HG03064 (cell line): ENCODE data around the gene KRTAP12-2.
"Not testable (repeated sequence)": the region's sequence is repeated elsewhere in the genome, so short reads cannot be mapped to it uniquely, and the experiment has no call there.

Experiments used
- ATAC-seq: cut with Tn5 transposase; IDR thresholded peaks from one replicate; pipeline ENCODE4 v1.9.1; 2021; ENCODE audit warnings: low read depth; ENCODE audit not compliant: unreplicated experiment

The KRTAP12-2 gene

DNA sequence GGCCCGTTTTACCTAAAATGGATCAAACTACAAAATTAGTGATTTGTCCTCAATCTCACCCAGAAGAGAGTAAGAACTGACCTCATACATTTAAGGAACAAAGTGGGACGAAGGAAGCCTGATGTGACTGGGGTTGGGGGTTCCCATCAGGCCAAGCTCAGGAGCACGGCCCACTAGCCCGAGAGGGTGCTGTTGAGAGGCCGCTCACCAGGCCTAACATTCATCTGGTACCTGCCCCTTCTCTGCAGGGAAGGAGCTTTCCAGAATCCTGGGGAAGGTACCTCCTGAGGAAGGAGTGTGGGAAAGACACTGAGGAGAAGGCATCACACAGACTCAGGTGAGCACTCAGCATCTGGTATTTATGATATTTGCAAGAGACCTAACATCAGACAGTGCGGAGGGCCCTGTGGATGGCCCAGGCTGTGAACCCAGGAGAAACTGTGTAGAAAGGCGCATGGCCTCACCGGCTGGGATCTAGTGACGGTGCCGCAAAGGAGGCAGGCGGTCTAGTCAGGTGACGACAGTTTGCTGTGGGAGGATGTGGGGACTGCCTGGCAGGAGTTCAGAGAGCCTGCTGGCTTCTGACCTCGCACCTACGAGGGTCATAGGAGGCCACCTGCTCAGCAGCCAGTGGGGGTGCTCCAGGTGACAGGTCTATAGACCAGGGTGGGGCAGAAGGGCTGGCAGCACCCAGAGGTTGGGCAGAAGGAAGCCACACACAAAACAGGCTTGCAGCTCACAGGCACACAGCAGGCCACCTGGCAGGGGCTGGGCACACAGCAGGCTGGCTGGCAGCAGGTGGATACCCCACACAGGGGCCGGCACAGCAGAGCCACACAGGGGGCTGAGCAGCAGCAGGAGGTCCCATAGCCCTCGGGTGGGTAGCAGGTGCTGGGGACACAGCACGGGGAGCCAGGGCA, 12.8 kb downstream of the KRTAP12-2 start:
- no peak for ATAC-seq

DNA sequence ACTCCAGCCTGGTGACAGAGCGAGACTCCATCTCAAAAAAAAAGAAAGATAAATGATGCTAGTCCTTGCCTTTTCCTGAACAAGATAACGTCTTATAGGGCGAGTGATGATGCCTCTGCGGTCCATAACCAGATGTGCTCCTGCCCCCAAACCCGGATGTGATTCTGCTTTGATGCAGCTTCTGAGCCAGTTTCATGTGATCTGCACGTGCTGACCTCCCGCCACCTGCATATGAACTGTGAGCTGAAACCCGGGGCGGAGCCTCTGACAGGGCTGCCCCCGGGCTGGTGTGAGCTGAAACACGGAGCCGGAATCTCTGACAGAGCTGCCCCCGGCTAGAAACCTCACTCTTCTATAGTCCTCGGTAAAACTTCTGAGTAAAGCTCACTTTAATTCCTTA, 13.6 kb downstream of the KRTAP12-2 start:
- no peak for ATAC-seq

DNA sequence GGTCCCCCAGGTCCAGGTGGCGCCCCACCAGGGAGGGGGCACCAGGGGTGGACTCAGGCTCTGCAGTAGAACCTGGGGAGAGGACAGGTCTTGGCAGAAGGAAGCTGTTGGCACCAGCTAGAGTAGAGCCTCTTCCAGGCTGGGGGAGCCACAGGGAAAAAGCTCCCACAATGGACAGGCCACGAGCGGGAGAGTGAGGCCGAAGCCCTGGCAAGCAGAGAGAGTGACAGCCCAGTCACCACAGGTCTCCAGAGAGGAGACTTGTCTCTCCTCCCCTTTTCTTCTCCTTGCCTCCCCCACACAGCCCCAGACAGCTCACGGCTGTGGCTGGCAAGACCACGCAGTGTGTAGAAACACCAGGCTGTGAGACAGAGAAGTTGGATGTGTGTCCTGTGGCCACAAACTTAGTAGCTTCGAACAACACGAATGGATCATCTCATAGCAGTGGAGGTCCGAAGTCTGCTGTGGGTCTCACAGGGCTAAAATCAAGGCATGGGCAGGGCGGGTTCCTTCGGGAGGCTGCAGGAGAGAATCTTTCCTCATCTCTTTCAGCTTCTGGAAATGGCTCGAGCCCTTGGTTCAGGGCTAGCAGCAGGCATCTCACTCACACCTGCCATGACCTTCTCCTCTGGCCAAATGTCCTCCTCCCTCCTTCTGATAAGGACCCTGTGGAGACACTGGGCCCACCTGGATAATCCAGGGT, 15.6 kb downstream of the KRTAP12-2 start:
- ATAC-seq, result no peak

DNA sequence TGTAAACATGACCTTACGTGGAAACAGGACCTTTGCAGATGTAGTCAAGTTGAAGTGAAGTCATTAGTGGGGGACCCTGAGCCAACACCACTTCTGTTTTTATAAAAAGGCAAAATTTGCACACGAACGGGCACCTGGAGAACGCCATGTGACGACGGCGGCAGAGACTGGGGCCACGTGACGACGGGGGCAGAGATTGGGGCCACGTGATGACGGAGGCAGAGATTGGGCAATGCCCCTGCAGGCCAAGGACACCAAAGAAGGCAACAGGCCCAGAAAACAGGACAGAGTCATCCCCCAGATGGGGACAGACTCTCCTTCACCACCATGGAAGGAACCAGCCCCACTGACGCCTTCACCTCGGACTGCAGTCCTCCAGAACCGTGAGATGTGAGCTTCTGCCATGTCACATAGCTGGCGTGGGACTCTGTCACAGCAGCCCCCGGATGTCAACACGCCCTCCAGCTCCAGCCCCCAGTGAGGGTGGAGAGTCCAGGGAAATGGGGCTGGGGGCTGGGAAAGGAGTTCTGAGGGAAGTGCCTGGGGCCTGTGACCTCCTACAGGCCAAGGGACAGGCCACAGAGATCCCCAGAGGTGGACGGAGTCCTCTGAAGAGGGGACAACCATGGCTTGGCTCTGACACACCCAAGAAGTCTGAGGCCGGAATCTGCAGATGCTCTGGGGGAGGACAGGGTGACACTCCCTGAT, 16.3 kb downstream of the KRTAP12-2 start:
- ATAC-seq, result no peak

DNA sequence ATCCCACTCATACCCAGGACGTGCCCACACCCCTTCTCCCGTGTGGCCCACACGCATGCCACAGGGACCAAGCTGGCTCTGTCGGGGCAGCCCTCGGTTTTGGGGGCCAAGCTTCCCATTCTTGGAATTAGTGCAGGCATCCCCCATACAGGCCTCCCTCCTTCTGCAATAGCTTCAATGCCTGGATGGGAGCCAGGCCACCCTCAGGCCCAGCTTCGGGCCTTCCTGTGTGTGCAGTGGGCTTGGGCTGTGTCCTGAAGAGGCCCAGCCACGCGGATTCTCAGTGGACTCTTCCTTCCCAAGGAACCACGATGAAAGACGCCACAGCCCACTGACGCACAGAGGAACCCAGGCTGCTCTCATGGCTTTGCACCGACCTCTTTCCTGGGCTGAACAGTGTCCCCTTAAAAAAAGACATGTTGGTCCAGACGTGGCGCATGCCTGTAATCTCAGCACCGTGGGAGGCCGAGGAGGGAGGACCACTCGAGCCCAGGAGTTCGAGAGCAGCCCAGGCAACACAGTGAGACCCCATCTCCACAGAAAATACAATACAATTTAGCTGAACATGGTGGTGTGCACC, 17.1 kb downstream of the KRTAP12-2 start:
- ATAC-seq, result no peak

DNA sequence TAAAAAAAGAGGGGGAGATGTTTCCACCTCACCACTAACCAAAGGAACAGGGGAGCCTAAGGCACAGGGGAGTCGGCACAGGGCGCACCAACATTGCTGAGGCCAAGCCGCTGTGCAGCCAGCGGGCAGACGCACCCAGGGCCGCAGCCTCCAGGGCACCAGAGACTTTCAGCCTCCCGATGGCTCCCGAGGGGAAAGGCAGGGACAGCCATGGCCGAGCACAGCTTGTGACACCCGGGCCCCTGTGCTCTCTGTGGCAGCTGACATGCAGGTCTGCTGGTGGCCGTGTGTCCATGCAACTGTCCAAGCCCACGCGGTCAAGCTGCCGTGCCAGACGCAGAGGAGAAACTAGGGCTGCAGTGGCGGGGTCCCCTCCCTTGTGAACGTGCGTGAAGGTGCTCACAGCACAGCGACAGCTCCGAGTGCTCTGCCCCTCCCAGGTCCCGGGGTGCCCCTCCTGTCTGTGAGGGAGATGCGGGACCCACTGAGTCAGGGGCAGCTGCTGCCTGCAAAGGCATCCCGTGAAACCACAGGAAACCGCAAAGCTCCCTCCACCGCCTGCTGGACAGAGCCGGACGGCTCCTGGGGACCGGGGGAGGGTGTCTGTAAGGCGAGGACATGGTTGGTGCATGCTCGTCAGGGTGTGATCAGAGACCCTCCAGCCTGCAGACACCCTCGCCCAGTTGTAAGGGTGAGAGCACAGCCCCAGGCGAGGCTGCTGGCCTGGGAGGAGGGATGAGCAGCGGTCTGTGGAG, 18.0 kb downstream of the KRTAP12-2 start:
- no peak for ATAC-seq

DNA sequence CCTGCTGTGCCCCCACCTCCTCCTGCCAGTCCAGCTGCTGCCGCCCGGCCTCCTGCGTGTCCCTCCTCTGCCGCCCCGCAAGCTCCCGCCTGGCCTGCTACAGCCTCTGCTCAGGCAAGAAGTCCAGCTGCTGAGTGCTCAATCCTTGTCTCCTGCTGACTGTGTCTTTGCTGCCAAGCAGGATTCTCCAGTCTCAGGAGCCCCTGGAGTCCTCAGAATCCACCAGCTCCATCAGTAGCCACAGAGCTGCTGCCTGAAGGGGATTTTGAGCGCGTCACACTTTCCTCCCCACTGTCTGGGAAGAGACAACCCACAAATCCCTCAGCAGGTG, 19.5 kb downstream of the KRTAP12-2 start:
- no peak for ATAC-seq

DNA sequence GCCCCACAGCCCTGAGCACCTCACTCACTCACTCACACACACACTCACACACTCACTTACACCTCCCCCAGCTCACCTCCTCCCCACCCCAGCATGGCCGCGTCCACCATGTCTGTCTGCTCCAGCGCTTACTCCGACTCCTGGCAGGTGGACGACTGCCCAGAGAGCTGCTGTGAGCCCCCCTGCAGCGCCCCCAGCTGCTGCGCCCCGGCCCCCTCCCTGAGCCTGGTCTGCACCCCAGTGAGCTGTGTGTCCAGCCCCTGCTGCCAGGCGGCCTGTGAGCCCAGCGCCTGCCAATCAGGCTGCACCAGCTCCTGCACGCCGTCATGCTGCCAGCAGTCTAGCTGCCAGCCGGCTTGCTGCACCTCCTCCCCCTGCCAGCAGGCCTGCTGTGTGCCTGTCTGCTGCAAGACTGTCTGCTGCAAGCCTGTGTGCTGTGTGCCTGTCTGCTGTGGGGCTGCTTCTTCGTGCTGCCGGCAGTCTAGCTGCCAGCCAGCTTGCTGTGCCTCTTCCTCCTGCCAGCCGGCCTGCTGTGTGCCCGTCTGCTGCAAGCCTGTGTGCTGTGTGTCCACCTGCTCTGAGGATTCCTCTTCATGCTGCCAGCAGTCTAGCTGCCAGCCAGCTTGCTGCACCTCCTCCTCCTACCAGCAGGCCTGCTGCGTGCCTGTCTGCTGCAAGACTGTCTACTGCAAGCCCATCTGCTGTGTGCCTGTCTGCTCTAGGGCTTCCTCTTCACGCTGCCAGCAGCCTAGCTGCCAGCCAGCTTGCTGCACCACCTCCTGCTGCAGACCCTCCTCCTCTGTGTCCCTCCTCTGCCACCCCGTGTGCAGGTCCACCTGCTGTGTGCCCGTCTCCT, 20.1 kb downstream of the KRTAP12-2 start, which contains the start of gene KRTAP10-11:
TSS of gene KRTAP10-11 (plus strand) at position 49 of the 856 bp plus-strand sequence. CDS start at position 94, 45 bp downstream.
- not testable (repeated sequence) for ATAC-seq

DNA sequence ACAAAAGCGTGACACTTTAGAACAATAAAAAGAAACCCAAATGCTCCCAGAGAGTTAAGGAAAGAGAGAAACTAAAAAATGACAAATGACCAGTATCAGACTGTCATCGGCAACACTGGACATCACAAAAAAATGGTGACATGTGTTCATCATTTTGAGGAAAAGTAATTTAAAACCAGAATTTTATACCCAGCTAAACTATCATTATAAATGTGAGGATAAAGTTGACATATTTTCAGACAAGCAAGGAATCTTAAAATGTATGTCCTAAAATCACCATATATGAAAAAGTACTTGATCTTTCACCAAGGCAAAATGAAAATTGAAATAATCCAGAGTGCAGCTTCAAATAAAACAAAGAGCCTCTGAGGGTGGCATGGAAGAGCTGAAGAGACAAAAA, 21.8 kb downstream of the KRTAP12-2 start:
- no peak for ATAC-seq

DNA sequence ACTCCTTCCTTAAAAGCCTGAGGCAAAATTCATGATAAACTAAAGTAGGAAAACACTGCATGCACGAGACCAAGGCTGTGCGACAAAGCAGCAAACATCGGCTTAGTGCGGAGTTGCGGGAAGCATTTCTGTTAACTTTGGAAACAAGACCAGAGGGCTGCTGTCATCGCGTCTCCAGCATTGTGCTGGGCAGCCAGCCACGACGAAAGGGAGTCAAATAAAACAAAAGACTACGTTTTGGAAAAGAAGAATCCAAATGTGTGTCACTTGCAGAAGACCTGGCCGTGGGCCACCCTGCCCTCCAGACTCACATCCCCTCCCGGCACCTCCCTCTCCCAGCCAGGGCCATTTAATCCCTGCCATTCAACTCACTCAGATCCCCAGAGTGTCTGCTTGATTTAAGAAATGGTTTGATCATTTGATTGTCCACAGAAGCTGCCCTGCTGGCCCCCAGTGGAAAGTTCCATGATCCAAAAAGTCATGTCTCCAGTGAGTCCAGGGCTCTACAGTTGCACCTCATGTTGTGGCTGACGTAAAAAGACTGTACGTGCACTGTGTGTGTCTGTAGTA, 22.9 kb downstream of the KRTAP12-2 start:
- no peak for ATAC-seq

DNA sequence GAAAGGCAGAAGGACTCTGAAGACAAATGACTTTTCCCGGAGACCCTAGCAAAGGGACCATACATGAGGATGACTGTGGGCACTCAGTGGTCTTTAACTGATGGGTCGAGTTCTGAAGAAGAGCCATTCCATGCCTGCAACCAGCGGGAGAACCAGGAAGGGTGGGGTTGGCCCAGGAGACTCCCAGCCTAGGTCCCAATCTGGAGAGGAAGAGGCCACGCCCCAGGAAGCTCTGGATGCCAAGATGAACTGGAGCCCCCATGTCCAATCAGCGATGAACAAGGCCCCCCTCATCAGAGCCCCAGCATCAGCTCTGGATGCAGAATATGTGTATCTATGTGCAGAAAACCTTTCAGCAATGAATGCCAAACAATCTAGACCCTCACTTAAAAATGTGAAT, 26.0 kb downstream of the KRTAP12-2 start:
- no peak for ATAC-seq

DNA sequence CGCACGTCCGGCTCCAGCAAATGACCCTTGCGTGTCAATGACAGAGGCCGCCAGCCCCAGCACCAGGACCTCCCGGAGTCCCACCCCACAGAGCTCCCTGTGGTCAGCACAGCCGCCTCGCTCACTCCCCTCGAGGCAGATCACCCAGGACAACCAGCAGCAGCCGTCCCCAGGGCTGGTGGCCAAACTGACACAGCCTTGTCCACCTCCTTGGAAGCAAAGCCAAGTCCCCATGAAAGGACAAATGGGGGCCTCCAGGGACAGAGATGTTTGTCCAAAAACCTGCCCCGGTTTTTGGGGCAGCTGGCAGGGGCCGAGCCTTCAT, 27.4 kb downstream of the KRTAP12-2 start:
- ATAC-seq, result no peak

DNA sequence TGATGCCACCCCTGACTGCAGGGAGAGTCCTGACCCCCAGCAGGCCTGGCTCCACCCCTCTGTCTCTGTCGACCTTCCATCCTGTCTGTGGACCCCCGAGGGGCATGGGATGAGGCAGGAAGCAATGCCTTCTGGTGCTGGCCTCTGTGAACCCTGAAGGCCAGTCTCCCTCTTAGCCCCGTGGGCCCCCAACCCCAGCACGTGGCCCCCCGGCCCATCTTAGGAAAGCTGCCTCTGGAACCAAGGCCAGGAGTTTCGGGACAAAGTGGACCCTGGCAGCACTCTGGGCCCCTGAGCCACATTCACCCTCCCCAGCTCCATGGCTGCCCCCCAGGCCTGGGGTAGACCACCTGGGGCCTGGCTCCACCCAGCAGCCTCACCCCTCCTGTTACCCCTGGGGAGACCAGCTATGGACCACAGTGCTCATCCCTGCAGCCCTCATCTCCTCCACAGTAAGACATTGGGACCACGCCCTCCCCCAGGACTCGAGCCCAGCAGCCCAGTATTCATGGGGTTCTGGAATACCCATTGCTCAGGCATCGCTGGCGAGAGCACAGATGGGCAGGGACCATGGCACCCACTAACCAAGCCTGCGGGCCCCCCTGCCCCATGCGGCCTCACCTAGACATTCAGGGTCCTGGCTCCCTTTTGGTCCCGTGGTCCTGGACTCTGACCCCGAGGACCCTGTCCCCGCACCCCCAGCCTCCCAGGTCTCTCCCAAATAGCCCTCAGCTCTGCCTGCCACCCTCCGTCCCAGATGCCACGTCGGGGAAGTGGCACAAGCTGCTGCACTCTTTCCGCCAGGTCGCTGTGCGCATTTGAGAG, 28.0 kb downstream of the KRTAP12-2 start:
- not testable (repeated sequence) for ATAC-seq

DNA sequence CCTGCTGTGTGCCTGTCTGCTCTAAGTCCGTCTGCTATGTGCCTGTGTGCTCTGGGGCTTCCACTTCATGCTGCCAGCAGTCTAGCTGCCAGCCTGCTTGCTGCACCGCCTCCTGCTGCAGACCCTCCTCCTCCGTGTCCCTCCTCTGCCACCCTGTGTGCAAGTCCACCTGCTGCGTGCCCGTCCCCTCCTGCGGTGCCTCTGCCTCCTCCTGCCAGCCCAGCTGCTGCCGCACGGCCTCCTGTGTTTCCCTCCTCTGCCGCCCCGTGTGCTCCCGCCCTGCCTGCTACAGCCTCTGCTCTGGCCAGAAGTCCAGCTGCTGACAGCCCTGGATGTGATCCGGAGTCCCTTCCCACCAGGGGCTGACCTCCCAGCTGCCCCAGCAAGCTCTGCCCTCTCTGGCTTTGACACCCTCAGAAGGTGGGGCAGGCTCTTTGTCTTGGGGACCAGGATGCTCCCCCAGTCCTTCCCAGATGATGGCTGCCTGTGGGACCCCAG, 28.8 kb downstream of the KRTAP12-2 start:
- not testable (repeated sequence) for ATAC-seq

DNA sequence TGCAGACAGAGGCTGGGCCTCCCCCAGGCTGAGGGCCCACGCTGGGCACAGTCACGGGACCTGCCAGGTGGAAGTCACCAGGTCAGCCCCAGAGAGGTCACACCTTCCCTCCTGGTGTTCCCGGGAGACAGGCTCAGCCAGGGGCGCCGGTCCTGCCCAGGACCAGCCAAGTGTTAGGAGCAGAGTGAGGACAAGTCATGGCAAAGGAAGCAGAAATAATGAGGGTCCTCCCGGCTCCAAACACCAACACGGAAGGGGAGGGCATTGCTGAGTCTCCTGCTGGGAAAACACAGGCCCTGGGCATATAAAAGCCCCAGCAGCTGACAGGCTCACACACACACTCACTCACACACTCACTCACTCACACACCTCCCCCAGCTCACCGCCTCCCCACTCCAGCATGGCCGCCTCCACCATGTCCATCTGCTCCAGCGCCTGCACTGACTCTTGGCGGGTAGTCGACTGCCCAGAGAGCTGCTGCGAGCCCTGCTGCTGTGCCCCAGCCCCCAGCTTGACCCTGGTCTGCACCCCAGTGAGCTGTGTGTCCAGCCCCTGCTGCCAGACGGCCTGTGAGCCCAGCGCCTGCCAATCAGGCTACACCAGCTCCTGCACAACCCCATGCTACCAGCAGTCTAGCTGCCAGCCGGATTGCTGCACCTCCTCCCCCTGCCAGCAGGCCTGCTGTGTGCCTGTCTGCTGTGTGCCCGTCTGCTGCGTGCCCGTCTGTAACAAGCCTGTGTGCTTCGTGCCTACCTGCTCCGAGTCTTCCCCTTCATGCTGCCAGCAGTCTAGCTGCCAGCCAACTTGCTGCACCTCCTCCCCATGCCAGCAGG, 29.5 kb downstream of the KRTAP12-2 start, which contains the start of gene KRTAP10-10:
TSS of gene KRTAP10-10 (plus strand) at position 339 of the 833 bp plus-strand sequence. CDS start at position 401, 62 bp downstream.
- ATAC-seq, result no peak

DNA sequence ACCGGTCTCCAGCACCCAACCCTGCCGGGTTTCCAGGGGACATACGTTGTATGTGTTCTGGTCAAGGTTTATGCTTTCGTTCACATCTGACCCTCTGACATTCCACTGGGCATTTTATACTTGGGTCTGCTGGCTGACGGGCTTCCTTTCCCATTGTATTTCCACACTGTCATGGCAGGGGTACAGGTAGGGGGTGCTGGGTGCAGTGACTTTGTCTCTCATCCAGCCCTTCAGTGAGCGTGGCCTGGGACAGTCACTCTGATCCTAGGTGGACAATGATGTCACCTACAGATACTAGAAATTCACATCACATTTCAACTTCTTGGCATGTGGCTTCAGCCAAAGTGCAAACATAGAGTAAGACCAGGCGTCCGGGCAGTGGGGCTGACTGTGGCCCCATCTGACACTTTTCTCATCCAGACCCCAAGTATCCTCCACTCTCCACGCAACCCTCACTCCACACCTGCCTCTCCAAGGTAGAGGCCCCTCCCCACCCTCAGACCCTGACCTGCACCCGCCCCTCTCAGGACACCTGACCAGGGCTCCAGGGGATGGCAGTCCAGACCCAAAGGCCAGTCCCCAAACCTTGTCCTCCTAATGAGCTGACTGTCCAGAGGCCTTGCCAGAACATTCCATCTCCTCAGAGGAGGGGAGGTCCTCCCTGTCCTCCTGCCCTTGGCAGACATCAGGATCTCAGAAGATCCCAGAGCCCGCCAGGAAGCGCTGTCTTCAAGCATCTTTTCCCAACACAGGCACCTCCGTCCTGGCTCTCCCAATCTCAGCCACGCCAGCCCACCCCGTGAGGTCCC, 30.3 kb downstream of the KRTAP12-2 start:
- no peak for ATAC-seq
